Keratinocyte (primary cell): ENCODE results near the gene CTPS2.

Experiments
- CTCF ChIP-seq, 3 experiments: IDR thresholded peaks in 1 of 3; conservative IDR thresholded peaks in 1 of 3; optimal IDR thresholded peaks in 1 of 3; 2 replicates in 2 of 3; 3 replicates in 1 of 3; pipeline versions ENCODE3 to v1.5.1; 2011; ENCODE audit warnings: low read length in 3 of 3, mild to moderate bottlenecking in 3 of 3, moderate library complexity in 2 of 3, control low read depth in 1 of 3, inconsistent platforms in 1 of 3; ENCODE audit not compliant: insufficient read depth in 2 of 3; ENCODE audit errors: extremely low read depth in 1 of 3
- EZH2 ChIP-seq: IDR thresholded peaks from one replicate; pipeline ENCODE4 v1.6.1; 2012; ENCODE audit warnings: inconsistent platforms, mild to moderate bottlenecking, low read length, moderate library complexity

GRCh38 chrX:16560173-16560572 is 152.3 kb downstream of the CTPS2 start:
- TF ChIP-seq CTCF (optimal IDR thresholded peaks at IDR 0.05 in 1 of 3, IDR thresholded peaks at IDR 0.05 in 1 of 3, conservative IDR thresholded peaks at IDR 0.05 in 1 of 3; ENCODE audit: extremely low read depth in 1 of 3, insufficient read depth in 2 of 3, low read length in 3 of 3) = no peak
- no peak for TF ChIP-seq EZH2
